Cardiac fibroblast (primary cell): ENCODE measurements around the gene SVOP.
"Not testable (repeated sequence)": the region's sequence is repeated elsewhere in the genome, so short reads cannot be mapped to it uniquely, and the experiment has no call there.

Experiments used
- DNase-seq, 2 donors: peaks; one replicate each; pipeline versions ENCODE4 v3.0.0 to v3.0.0-alpha.2; 2010; ENCODE audit warnings: low read depth in 2 of 2
- H3K4me3 ChIP-seq, 2 donors: replicated peaks in 1 of 2; 1 replicate in 1 of 2; 2 replicates in 1 of 2; pipeline ENCODE4 v1.5.1; 2011; ENCODE audit warnings: low read depth in 2 of 2, low read length in 2 of 2, mild to moderate bottlenecking in 2 of 2, moderate library complexity in 1 of 2
- TF ChIP-seq, protein P1 (sequence below): IDR thresholded peaks from one replicate; pipeline ENCODE4 v1.5.1; 2011; ENCODE audit warnings: low read depth, mild to moderate bottlenecking, low read length, inconsistent platforms

The SVOP gene

DNA sequence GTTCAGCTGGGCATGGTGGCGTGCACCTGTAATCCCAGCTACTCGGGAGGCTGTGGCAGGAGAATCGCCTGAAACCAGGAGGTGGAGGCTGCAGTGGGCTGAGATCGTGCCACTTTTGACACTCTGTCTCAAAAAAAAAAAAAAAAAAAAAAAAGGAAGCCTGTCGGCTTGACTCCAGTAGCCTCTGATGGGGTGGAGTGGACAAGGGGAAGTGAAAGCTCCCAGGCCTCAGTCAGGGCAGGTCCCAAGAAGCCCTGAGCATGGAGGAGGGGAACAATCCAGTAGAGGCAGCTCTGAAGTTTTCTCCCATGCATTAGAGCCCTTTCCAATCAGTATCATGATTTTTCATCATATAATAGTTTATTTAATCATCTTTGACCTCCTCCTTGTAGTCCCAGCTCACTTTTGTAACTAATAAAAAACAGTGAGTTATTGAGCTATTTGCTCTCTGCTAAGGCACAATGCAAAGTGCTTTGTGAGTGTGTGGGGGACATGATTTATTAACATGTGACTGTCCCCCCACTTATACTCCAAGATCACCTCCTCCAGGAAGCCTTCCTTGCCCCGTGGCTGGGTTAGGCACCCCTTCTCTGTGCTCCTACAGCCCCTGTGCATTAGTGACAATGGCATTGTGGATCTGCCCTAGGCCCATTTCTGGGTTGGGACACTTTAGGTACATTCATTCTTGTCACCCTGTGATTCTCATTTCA, 158.8 kb downstream of the SVOP start:
- no peak overlapping the region for H3K4me3 ChIP-seq
- TF ChIP-seq, protein P1, sequence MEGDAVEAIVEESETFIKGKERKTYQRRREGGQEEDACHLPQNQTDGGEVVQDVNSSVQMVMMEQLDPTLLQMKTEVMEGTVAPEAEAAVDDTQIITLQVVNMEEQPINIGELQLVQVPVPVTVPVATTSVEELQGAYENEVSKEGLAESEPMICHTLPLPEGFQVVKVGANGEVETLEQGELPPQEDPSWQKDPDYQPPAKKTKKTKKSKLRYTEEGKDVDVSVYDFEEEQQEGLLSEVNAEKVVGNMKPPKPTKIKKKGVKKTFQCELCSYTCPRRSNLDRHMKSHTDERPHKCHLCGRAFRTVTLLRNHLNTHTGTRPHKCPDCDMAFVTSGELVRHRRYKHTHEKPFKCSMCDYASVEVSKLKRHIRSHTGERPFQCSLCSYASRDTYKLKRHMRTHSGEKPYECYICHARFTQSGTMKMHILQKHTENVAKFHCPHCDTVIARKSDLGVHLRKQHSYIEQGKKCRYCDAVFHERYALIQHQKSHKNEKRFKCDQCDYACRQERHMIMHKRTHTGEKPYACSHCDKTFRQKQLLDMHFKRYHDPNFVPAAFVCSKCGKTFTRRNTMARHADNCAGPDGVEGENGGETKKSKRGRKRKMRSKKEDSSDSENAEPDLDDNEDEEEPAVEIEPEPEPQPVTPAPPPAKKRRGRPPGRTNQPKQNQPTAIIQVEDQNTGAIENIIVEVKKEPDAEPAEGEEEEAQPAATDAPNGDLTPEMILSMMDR: no peak
- no peak for DNase-seq

DNA sequence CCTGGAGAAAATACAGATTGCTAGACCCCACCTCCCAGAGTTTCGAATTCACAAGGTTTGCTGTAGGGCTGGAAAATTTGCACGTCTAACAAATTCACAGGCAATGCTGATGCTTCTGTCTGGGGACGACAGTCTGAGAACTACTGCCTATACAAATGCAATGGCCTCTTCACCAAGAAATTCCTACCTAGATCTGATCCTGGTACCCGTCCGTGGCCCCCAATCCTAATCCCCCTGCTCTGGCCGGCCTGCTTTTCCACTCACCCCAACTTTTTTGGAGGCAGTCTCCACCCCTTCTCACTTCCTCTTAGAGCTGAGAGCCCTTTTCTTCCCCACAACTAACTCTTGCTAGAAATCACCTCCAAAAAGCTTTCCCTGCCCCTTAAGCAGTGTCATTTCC, 160.4 kb downstream of the SVOP start:
- H3K4me3 ChIP-seq: no peak overlapping the region
- no peak for DNase-seq
- TF ChIP-seq, protein P1: no peak

DNA sequence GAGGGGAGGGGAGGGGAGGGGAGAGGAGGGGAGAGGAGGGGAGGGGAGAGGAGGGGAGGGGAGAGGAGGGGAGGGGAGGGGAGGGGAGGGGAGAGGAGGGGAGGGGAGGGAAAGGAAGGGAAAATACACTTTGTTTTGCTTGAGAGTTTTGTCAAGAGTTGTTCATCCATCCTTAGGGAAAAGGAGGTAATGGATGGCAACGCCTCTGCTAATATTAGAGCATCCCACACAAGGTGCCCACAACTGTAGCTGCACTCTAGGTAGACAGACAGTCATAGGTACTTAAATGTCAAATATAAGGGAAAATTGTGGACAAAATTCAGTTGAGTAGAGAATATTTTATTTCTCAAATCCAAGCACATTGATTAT, 161.0 kb downstream of the SVOP start:
- no peak for DNase-seq
- no peak overlapping the region for H3K4me3 ChIP-seq
- TF ChIP-seq, protein P1: no peak

DNA sequence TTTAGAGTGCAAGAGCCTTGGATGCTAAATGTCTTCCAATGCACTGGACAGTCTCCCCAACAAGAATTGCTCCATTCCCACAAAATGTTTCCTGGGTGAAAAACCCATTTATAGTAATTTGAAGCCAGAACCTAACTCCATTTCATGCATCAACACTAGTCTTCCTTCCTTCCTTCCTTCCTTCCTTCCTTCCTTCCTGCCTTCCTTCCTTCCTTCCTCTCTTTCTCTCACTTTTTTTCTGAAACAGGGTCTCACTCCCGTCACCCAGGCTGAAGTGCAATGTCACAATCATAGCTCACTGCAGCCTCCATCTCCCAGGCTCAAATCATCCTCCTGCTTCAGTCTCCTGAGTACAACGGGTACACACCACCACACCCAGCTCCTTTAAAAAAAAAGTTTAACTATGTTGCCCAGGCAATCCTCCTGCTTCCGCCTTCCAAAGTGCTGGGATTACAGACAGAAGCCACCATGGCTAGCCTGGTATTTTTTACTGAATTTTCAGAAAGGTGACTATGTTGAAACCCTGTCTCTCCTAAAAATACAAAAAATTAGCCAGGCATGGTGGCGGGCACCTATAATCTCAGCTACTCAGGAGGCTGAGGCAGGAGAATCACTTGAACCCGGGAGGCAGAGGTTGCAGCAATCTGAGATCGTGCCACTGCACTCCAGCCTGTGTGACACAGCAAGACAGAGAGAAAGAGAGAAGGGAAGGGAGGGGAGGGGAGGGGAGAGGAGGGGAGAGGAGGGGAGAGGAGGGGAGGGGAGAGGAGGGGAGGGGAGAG, 161.5 kb downstream of the SVOP start:
- not testable (repeated sequence) for DNase-seq, H3K4me3 ChIP-seq

DNA sequence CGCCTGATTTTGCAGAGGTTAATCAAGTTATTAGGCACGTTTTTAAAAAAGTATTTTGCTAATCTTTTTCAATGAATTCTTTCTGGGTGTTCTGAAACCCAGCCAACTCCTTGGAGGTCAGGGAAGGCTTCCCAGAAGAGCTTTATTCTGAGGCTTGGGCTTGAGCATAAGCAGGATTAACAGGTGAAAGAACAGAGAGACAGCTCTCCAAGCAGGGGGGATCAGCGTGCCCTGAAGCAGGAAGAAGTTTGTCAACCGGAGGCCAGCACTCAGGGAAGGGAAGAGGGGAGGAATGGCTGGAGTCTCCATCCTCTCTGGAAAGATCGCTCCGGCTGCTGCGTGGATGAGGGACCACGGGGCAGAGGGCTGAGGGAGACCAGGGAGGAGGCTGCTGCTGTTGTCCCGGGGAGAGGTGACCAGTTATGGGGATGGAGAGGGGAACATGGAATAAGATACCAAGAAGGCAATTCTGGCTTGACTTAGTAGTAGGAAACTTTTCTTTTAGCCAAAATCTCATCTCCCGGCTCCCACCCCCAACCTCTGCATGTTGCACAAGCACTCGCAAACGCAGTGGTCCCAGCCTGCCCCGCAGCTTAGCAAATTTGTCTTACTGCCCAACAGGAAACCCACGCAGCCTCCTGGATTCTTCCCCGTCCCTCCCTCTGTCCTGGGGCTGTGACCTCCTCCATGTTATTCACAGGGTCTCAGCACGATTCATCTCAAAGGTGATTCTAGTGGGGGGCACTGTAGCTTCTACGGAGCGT, 162.4 kb downstream of the SVOP start:
- peak in 1 of 2 donors; percentile 51 for DNase-seq
- TF ChIP-seq, protein P1: no peak

More for the DNA sequence above, 162.4 kb downstream of the SVOP start:
- H3K4me3 ChIP-seq: peak overlapping the region; percentile 0 to 24
